Panc1 (cell line): ENCODE measurements around the gene SOX8. TPM values are rescaled to one million over a fixed set of nuclear protein-coding genes. Genes with fewer than 3 reads are reported as not detected.

Experiments used
- ATAC-seq: fragments of 200-7000 bp; cut with Tn5 transposase; 2 replicates; pipeline ENCODE4 v1.9.1; 2020; ENCODE audit warnings: mild to moderate bottlenecking, moderate library complexity
- BruUV-seq: library from RNA; stranded (reverse); fragments of 400-500 nt; replicated peaks from 2 replicates; lab custom pipeline; 2021; lab: Mats Ljungman, UMichigan
- CTCF ChIA-PET: fragments of 300-600 bp; sonication (Branson Sonifier 250); formaldehyde crosslinking; loops from one replicate; lab custom pipeline; 2022; ENCODE audit warnings: antibody characterized with exemption; lab: Charles Lee
- POLR2A ChIA-PET: fragments of 300-600 bp; sonication (Branson Sonifier 250); formaldehyde crosslinking; loops from one replicate; lab custom pipeline; 2022; ENCODE audit warnings: antibody characterized with exemption; lab: Charles Lee
- DNase-seq: peaks from one replicate; pipeline ENCODE4 v3.0.0-alpha.2; 2010; ENCODE audit warnings: low read depth, low spot score
- H3K27ac ChIP-seq: 2 replicates; pipeline ENCODE4 v1.5.1; 2011; ENCODE audit warnings: mild to moderate bottlenecking, low read length, inconsistent platforms
- H3K27me3 ChIP-seq: fragments of 200-500 bp; sonication (Bioruptor generic); 2 replicates; pipeline ENCODE4 v1.6.0; 2014; ENCODE audit warnings: low read length, inconsistent platforms; ENCODE audit not compliant: control insufficient read depth, insufficient read depth
- H3K36me3 ChIP-seq: fragments of 200-500 bp; sonication (Bioruptor generic); 2 replicates; pipeline ENCODE4 v1.5.1; 2014; ENCODE audit warnings: inconsistent platforms, mild to moderate bottlenecking, low read length, moderate library complexity; ENCODE audit not compliant: control insufficient read depth, insufficient read depth
- H3K4me1 ChIP-seq: 2 replicates; pipeline ENCODE4 v1.5.1; 2011; ENCODE audit warnings: inconsistent platforms, mild to moderate bottlenecking, low read length, moderate library complexity; ENCODE audit not compliant: control insufficient read depth, insufficient read depth
- H3K4me3 ChIP-seq, 2 experiments: 2 replicates each; pipeline ENCODE4 v1.5.1; 2011 to 2012; ENCODE audit warnings: low read depth in 2 of 2, low read length in 2 of 2, mild to moderate bottlenecking in 2 of 2, inconsistent platforms in 1 of 2, moderate library complexity in 1 of 2
- H3K9me3 ChIP-seq: fragments of 200-500 bp; sonication (Bioruptor generic); 2 replicates; pipeline ENCODE4 v1.5.1; 2014; ENCODE audit warnings: low read depth, mild to moderate bottlenecking, inconsistent platforms, low read length, moderate library complexity; ENCODE audit not compliant: control insufficient read depth, insufficient read depth
- POLR2AphosphoS5 ChIP-seq: IDR thresholded peaks from 2 replicates; pipeline ENCODE4 v1.6.1; 2012; ENCODE audit warnings: mild to moderate bottlenecking, low read depth, low read length, moderate library complexity
- SIN3A ChIP-seq: IDR thresholded peaks from 2 replicates; pipeline ENCODE4 v1.6.1; 2012; ENCODE audit warnings: low read depth, mild to moderate bottlenecking, low read length, moderate library complexity, borderline replicate concordance; ENCODE audit not compliant: insufficient read depth
- TCF7L2 ChIP-seq: IDR thresholded peaks from 2 replicates; pipeline ENCODE4 v1.6.1; 2011; ENCODE audit warnings: mild to moderate bottlenecking, low read depth, low read length, inconsistent platforms
- in situ Hi-C: cut with HindIII; loops from 2 replicates; pipeline ENCODE4 v1.10.0; 2016; ENCODE audit warnings: low sequenced_read_pairs, low pct_unique_long_range_greater_than_20kb
- intact Hi-C: fragments of 100-400 bp; cut with micrococcal nuclease; formaldehyde crosslinking; loops from one replicate; pipeline ENCODE4 v1.10.0; 2022; ENCODE audit not compliant: unreplicated experiment
- total RNA-seq: library from RNA; stranded (reverse); gene quantifications from one replicate; pipeline ENCODE4 v1.2.1, GENCODE V29; 2021; ENCODE audit not compliant: unreplicated experiment
- TF ChIP-seq, protein P1 (sequence below): fragments of 450-650 bp; IDR thresholded peaks from 2 replicates; pipeline ENCODE4 v1.5.1; 2017; ENCODE audit warnings: mild to moderate bottlenecking
- TF ChIP-seq, protein P2 (sequence below), 2 experiments: IDR thresholded peaks; 2 replicates each; pipeline ENCODE4 v1.6.1; 2011 to 2012; ENCODE audit warnings: low read depth in 2 of 2, control low read depth in 1 of 2, low read length in 1 of 2, mild to moderate bottlenecking in 1 of 2, moderate library complexity in 1 of 2; ENCODE audit not compliant: insufficient read depth in 1 of 2

The SOX8 gene
- total RNA-seq, 1 experiment from 2014 or later: 1.8 TPM

DNA sequence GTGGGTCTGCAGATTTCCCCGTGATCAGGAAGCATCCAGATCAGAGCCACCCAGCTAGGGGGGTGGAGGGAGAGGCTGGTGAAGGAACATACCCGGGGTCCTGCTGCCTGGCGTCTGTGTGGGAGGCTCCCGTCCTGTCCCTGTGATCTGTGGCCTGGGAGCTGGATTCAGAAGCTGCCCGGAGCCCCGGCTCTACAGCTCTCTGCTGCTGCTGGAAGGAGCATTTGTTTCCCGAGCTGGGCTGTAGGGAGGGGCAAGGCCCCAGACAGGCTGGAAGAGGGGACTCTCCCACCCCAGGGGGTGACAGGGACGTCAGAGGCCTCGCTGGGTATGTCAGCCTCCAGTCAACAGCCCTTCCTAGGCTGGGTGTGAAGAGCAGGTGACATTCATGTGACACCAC is 10.2 kb downstream of the SOX8 start:
- H3K36me3 ChIP-seq: no peaks in the 10 kb centered on the region
- ATAC-seq: peak; percentile 53; the same call in 1 of the 2 replicates
- no peak overlapping the region for H3K4me3 ChIP-seq
- no peaks in the 10 kb centered on the region for H3K9me3 ChIP-seq
- no TSS peak for BruUV-seq
- POLR2A ChIA-PET: no interaction called here
- intact Hi-C loops: no loop called here
- in situ Hi-C loops: no loop called here
- H3K4me1 ChIP-seq: peaks cover under 1% of the 10 kb centered on the region; the same call in 1 of the 2 replicates
- DNase-seq: no peak
- TF ChIP-seq, protein P1, sequence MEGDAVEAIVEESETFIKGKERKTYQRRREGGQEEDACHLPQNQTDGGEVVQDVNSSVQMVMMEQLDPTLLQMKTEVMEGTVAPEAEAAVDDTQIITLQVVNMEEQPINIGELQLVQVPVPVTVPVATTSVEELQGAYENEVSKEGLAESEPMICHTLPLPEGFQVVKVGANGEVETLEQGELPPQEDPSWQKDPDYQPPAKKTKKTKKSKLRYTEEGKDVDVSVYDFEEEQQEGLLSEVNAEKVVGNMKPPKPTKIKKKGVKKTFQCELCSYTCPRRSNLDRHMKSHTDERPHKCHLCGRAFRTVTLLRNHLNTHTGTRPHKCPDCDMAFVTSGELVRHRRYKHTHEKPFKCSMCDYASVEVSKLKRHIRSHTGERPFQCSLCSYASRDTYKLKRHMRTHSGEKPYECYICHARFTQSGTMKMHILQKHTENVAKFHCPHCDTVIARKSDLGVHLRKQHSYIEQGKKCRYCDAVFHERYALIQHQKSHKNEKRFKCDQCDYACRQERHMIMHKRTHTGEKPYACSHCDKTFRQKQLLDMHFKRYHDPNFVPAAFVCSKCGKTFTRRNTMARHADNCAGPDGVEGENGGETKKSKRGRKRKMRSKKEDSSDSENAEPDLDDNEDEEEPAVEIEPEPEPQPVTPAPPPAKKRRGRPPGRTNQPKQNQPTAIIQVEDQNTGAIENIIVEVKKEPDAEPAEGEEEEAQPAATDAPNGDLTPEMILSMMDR: no peak
- TF ChIP-seq POLR2AphosphoS5: no peak
- no peak for TF ChIP-seq SIN3A
- TF ChIP-seq, protein P2, sequence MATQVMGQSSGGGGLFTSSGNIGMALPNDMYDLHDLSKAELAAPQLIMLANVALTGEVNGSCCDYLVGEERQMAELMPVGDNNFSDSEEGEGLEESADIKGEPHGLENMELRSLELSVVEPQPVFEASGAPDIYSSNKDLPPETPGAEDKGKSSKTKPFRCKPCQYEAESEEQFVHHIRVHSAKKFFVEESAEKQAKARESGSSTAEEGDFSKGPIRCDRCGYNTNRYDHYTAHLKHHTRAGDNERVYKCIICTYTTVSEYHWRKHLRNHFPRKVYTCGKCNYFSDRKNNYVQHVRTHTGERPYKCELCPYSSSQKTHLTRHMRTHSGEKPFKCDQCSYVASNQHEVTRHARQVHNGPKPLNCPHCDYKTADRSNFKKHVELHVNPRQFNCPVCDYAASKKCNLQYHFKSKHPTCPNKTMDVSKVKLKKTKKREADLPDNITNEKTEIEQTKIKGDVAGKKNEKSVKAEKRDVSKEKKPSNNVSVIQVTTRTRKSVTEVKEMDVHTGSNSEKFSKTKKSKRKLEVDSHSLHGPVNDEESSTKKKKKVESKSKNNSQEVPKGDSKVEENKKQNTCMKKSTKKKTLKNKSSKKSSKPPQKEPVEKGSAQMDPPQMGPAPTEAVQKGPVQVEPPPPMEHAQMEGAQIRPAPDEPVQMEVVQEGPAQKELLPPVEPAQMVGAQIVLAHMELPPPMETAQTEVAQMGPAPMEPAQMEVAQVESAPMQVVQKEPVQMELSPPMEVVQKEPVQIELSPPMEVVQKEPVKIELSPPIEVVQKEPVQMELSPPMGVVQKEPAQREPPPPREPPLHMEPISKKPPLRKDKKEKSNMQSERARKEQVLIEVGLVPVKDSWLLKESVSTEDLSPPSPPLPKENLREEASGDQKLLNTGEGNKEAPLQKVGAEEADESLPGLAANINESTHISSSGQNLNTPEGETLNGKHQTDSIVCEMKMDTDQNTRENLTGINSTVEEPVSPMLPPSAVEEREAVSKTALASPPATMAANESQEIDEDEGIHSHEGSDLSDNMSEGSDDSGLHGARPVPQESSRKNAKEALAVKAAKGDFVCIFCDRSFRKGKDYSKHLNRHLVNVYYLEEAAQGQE (IDR thresholded peaks at IDR 0.05; ENCODE audit: insufficient read depth in 1 of 2, low read depth in 2 of 2, low read length in 1 of 2): no peak
- no peak for TF ChIP-seq TCF7L2
- H3K27me3 ChIP-seq: no peaks in the 10 kb centered on the region; the same call in 1 of the 2 replicates
- H3K27ac ChIP-seq: no peak overlapping the region
- CTCF ChIA-PET: no interaction called here

DNA sequence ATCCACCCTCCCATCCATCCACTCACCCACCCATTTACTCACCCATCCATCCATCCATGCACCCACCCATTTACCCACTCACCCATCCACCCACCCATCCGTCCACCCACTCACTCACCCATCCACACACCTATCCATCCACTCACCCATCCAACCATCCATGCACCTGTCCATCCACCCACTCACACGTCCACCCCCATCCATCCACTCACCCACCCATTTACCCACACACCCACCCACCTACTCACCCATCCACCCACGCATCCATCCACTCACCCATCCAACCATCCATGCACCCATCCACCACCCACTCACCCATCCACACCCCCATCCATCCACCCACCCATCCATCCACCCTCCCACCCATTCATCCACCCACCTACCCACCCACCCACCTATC is 12.2 kb downstream of the SOX8 start:
- POLR2A ChIA-PET: no interaction called here
- no peaks in the 10 kb centered on the region; the same call in 1 of the 2 replicates for H3K27me3 ChIP-seq
- no peak for DNase-seq
- no peak overlapping the region for H3K27ac ChIP-seq
- CTCF ChIA-PET: no interaction called here
- intact Hi-C loops: no loop called here
- TF ChIP-seq POLR2AphosphoS5 (no peak), TCF7L2 (no peak), SIN3A (no peak)
- TF ChIP-seq, protein P1: no peak
- TF ChIP-seq, protein P2 (IDR thresholded peaks at IDR 0.05; ENCODE audit: insufficient read depth in 1 of 2, low read depth in 2 of 2, low read length in 1 of 2): no peak
- no peaks in the 10 kb centered on the region for H3K36me3 ChIP-seq
- no TSS peak for BruUV-seq
- no peak overlapping the region for H3K4me3 ChIP-seq
- in situ Hi-C loops: no loop called here
- H3K4me1 ChIP-seq: peaks cover 11% of the 10 kb centered on the region
- no peaks in the 10 kb centered on the region for H3K9me3 ChIP-seq
- no peak for ATAC-seq
